NCI-H1092 treated with DMSO at 0.1 percent for 48 hours (cell line): ENCODE data around the gene OR6K6.

Source experiments
- DNase-seq: peaks from one replicate; lab custom pipeline; 2025; lab: John Stamatoyannopoulos, UW

Gene OR6K6

DNA sequence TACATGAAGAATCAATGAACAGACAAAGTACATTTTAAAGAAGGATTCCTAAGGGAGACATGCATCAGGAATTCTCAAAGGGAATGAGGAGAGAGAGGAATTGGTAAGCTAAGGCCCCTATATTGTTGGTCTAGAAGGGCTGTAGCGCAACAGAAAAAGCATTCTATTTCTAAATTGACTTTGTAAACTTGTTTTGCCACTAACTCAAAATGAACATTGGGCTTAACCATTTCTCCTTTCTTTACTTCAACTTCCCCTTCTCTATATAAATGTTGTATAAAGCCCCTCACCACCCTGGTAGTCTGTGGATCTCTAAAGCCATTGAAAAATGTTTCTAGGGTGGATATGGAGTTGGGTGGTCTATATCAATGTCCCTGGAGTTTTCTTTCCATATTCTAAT, 46.9 kb downstream of the OR6K6 start:
- no peak for DNase-seq

- no peak for DNase-seq
Measured at GRCh38 chr1:158803678-158804077, 49.2 kb downstream of the OR6K6 start.
